Fibroblast of upper back skin (primary cell): Measurements from ENCODE around the gene EPSTI1.

Experiments used
- DNase-seq: peaks from one replicate; pipeline ENCODE4 v3.0.0-alpha.2; 2013

The EPSTI1 gene

GRCh38 chr13:42836930-42837690 lies 154.9 kb downstream of the EPSTI1 start:
- DNase-seq = peak; percentile 84
